Natural killer cell treated with Interleukin-12 subunit alpha and Interleukin-12 subunit beta and Interleukin-15 and Interleukin-18, amount 100 ng/mL, for 72 hours (primary cell): ENCODE results near the gene CCNE1. TPM values are rescaled to one million over a fixed set of nuclear protein-coding genes. Genes with fewer than 3 reads are reported as not detected.

ENCODE experiments used
- total RNA-seq, 2 donors: library from RNA; stranded (reverse); gene quantifications; one replicate each; pipeline ENCODE4 v1.2.3, GENCODE V29; 2022

The CCNE1 gene
- total RNA-seq, 2 donors from 2014 or later = 16.5 to 33.2 TPM

Other genes with a start within 250 kb of the CCNE1 start
- gene POP4, start 205.7 kb upstream of the CCNE1 start, total RNA-seq = 100 to 1,000 TPM in 1 of 2 donors, 10 to 100 TPM in 1; 94.3 to 108 TPM
- gene PLEKHF1, start 146.5 kb upstream of the CCNE1 start, total RNA-seq = 10 to 100 TPM; 15.6 to 17.7 TPM
- gene C19orf12, start 96.7 kb upstream of the CCNE1 start, total RNA-seq = 10 to 100 TPM; 44.8 to 50.8 TPM
- 10 to 100 TPM; 63.1 to 64.0 TPM for gene URI1, start 130.2 kb downstream of the CCNE1 start, total RNA-seq